GM23338 (cell line): Measurements from ENCODE around the gene DNAJB6. TPM values are rescaled to one million over a fixed set of nuclear protein-coding genes. Genes with fewer than 3 reads are reported as not detected.

ENCODE experiments used
- ATAC-seq: fragments of 200-7000 bp; cut with Tn5 transposase; 3 replicates; pipeline ENCODE4 v1.9.1; 2020
- DNase-seq: peaks from one replicate; pipeline ENCODE4 v3.0.0-alpha.2; 2015; ENCODE audit warnings: low spot score
- H2AFZ ChIP-seq: fragments of 200-600 bp; sonication (generic); 2 replicates; pipeline ENCODE4 v1.8.0; 2016; ENCODE audit warnings: antibody characterized with exemption, mild to moderate bottlenecking, moderate library complexity
- H3F3A ChIP-seq: fragments of 200-600 bp; sonication (generic); replicated peaks from 2 replicates; pipeline ENCODE4 v1.8.0; 2017; ENCODE audit warnings: antibody characterized with exemption, mixed run types, low read depth
- H3K27ac ChIP-seq: fragments of 200-600 bp; sonication (generic); 2 replicates; pipeline ENCODE4 v1.6.1; 2016; ENCODE audit warnings: low read depth
- H3K27me3 ChIP-seq: fragments of 200-600 bp; sonication (generic); 2 replicates; pipeline ENCODE4 v1.8.0; 2016; ENCODE audit warnings: mild to moderate bottlenecking, mixed run types, moderate library complexity; ENCODE audit not compliant: insufficient read depth
- H3K36me3 ChIP-seq: fragments of 200-600 bp; sonication (generic); 2 replicates; pipeline ENCODE4 v1.8.0; 2016; ENCODE audit warnings: mild to moderate bottlenecking; ENCODE audit not compliant: insufficient read depth
- H3K4me1 ChIP-seq: fragments of 200-600 bp; sonication (generic); 2 replicates; pipeline ENCODE4 v1.8.0; 2016; ENCODE audit warnings: mild to moderate bottlenecking, moderate library complexity; ENCODE audit not compliant: insufficient read depth
- H3K4me2 ChIP-seq: fragments of 200-600 bp; sonication (generic); 2 replicates; pipeline ENCODE4 v1.7.1; 2017; ENCODE audit warnings: mixed run types
- H3K4me3 ChIP-seq: fragments of 200-600 bp; sonication (generic); 2 replicates; pipeline ENCODE4 v1.6.1; 2016; ENCODE audit warnings: mixed run types
- H3K79me2 ChIP-seq: fragments of 200-600 bp; sonication (generic); replicated peaks from 2 replicates; pipeline ENCODE4 v1.8.0; 2017; ENCODE audit warnings: mild to moderate bottlenecking; ENCODE audit not compliant: insufficient read depth
- H3K9me2 ChIP-seq: fragments of 200-600 bp; sonication (generic); 2 replicates; pipeline ENCODE4 v1.8.0; 2017; ENCODE audit not compliant: insufficient read depth
- H4K20me1 ChIP-seq: fragments of 200-600 bp; sonication (generic); replicated peaks from 2 replicates; pipeline ENCODE4 v1.8.0; 2017; ENCODE audit warnings: mild to moderate bottlenecking; ENCODE audit not compliant: insufficient read depth
- H3K27ac Mint-ChIP-seq: 2 replicates; pipeline ENCODE4 v1.8.0; 2020; ENCODE audit warnings: inconsistent platforms, mild to moderate bottlenecking, moderate library complexity, mixed read lengths
- H3K27me3 Mint-ChIP-seq: 3 replicates; pipeline ENCODE4 v1.8.0; 2022; ENCODE audit warnings: low read depth, mild to moderate bottlenecking, moderate library complexity, mixed read lengths, inconsistent platforms; ENCODE audit not compliant: insufficient read depth, poor library complexity
- H3K36me3 Mint-ChIP-seq: 3 replicates; pipeline ENCODE4 v1.8.0; 2021; ENCODE audit warnings: low read depth, mild to moderate bottlenecking, inconsistent platforms, moderate library complexity, mixed read lengths
- H3K4me1 Mint-ChIP-seq: 3 replicates; pipeline ENCODE4 v1.8.0; 2020; ENCODE audit warnings: mild to moderate bottlenecking, inconsistent platforms, mixed read lengths
- H3K4me3 Mint-ChIP-seq: 3 replicates; pipeline ENCODE4 v1.8.0; 2021; ENCODE audit warnings: moderate library complexity, mild to moderate bottlenecking, inconsistent platforms, mixed read lengths
- H3K9me3 Mint-ChIP-seq: 3 replicates; pipeline ENCODE4 v1.8.0; 2020; ENCODE audit warnings: moderate library complexity, mild to moderate bottlenecking, inconsistent platforms, mixed read lengths
- CREB1 ChIP-seq: fragments of 250-450 bp; sonication (Bioruptor Pico); IDR thresholded peaks from 2 replicates; pipeline ENCODE4 v1.5.0; 2020; ENCODE audit warnings: low read depth, mild to moderate bottlenecking, moderate library complexity
- CTCF ChIP-seq, 2 experiments: fragments of 200-600 bp in 1 of 2; sonication (generic) in 1 of 2; conservative IDR thresholded peaks; 2 replicates each; pipeline versions ENCODE4 v1.5.1 to v1.6.1; 2016 to 2017; ENCODE audit warnings: antibody characterized with exemption in 2 of 2, low read depth in 2 of 2, mild to moderate bottlenecking in 2 of 2, moderate library complexity in 1 of 2
- ETS1 ChIP-seq: IDR thresholded peaks from 2 replicates; pipeline ENCODE4 v1.6.1; 2016; ENCODE audit warnings: antibody characterized with exemption
- EZH2 ChIP-seq: fragments of 200-600 bp; sonication (generic); IDR thresholded peaks from one replicate; pipeline ENCODE4 v1.8.0; 2017; ENCODE audit warnings: antibody characterized with exemption, mild to moderate bottlenecking, low read depth; ENCODE audit not compliant: unreplicated experiment
- EZH2phosphoT487 ChIP-seq: fragments of 200-600 bp; sonication (generic); IDR thresholded peaks from one replicate; pipeline ENCODE4 v1.8.1; 2018; ENCODE audit warnings: antibody characterized with exemption; ENCODE audit not compliant: unreplicated experiment
- JUNB ChIP-seq: IDR thresholded peaks from one replicate; pipeline ENCODE4 v1.6.1; 2016; ENCODE audit warnings: antibody characterized with exemption; ENCODE audit not compliant: unreplicated experiment
- NANOG ChIP-seq: IDR thresholded peaks from 2 replicates; pipeline ENCODE4 v1.6.1; 2016; ENCODE audit warnings: antibody characterized with exemption, borderline replicate concordance
- POLR2AphosphoS5 ChIP-seq: IDR thresholded peaks from 2 replicates; pipeline ENCODE4 v1.6.1; 2016; ENCODE audit warnings: antibody characterized with exemption, low read depth
- STAT1 ChIP-seq: IDR thresholded peaks from one replicate; pipeline ENCODE4 v1.6.1; 2016; ENCODE audit warnings: antibody characterized with exemption; ENCODE audit not compliant: unreplicated experiment
- ZNF331 ChIP-seq: fragments of 250-450 bp; sonication (Bioruptor Pico); IDR thresholded peaks from 2 replicates; pipeline ENCODE4 v1.5.0; 2020; ENCODE audit warnings: low read depth, mild to moderate bottlenecking, moderate library complexity
- ZNF462 ChIP-seq: fragments of 250-450 bp; sonication (Bioruptor Pico); IDR thresholded peaks from 2 replicates; pipeline ENCODE4 v1.5.0; 2020; ENCODE audit warnings: mild to moderate bottlenecking, moderate library complexity
- polyA plus RNA-seq: library from polyadenylated mRNA; unstranded; fragments of >200 nt; fragmentation: Nextera tagmentation; extraction: Ambion mirVana; gene quantifications from 2 replicates; pipeline ENCODE4 v1.2.1, GENCODE V29; 2016
- total RNA-seq: library from RNA; depleted of rRNA; stranded (reverse); fragments of >200 nt; shearing (Covaris generic); gene quantifications from 2 replicates; pipeline ENCODE4 v1.2.3, GENCODE V29; 2014

The DNAJB6 gene
- total and polyA plus RNA-seq, 2 experiments from 2014 or later = 308 to 322 TPM

- TF ChIP-seq ZNF462 (CRISPR knock-in tag) (no peak), POLR2AphosphoS5 (no peak), ZNF331 (CRISPR knock-in tag) (no peak)
Observed at GRCh38 chr7:157459966-157460365, 123.2 kb downstream of the DNAJB6 start (continued).

- Histone ChIP-seq H4K20me1 (no peaks in the 10 kb centered on the region), H3K4me2 (no peak overlapping the region), H3K36me3 (no peaks in the 10 kb centered on the region), H3K4me3 (no peak overlapping the region), H2AFZ (no peak overlapping the region), H3K4me1 (no peaks in the 10 kb centered on the region), H3F3A (no peaks in the 10 kb centered on the region), H3K27me3 (no peaks in the 10 kb centered on the region), H3K9me2 (no peaks in the 10 kb centered on the region), H3K27ac (no peak overlapping the region), H3K79me2 (no peaks in the 10 kb centered on the region)
- ATAC-seq = no peak
- H3K36me3 Mint-ChIP-seq = peaks cover 42% of the 10 kb centered on the region
- H3K27me3 Mint-ChIP-seq = peaks cover 10% of the 10 kb centered on the region
- H3K4me1 Mint-ChIP-seq = no peaks in the 10 kb centered on the region
- peaks cover 94% of the 10 kb centered on the region for H3K9me3 Mint-ChIP-seq
- H3K27ac Mint-ChIP-seq = no peak overlapping the region
- no peak overlapping the region for H3K4me3 Mint-ChIP-seq
- TF ChIP-seq EZH2phosphoT487 = no peak
- no peak for TF ChIP-seq JUNB
- TF ChIP-seq CTCF (conservative IDR thresholded peaks at IDR 0.05; ENCODE audit: low read depth in 2 of 2) = no peak
- TF ChIP-seq NANOG = no peak
- TF ChIP-seq CREB1 (CRISPR knock-in tag) = no peak
- TF ChIP-seq ETS1 = no peak
- no peak for TF ChIP-seq STAT1
- no peak for TF ChIP-seq EZH2
- no peak for DNase-seq
Observed at GRCh38 chr7:157460721-157461120, 123.9 kb downstream of the DNAJB6 start.
